HG02840 (cell line): ENCODE results near the gene SUB1.

Experiments used
- ATAC-seq: cut with Tn5 transposase; IDR thresholded peaks from one replicate; pipeline ENCODE4 v1.9.1; 2021; ENCODE audit warnings: mild to moderate bottlenecking, moderate library complexity, moderate number of reproducible peaks; ENCODE audit not compliant: unreplicated experiment, low FRiP score

Gene SUB1

DNA sequence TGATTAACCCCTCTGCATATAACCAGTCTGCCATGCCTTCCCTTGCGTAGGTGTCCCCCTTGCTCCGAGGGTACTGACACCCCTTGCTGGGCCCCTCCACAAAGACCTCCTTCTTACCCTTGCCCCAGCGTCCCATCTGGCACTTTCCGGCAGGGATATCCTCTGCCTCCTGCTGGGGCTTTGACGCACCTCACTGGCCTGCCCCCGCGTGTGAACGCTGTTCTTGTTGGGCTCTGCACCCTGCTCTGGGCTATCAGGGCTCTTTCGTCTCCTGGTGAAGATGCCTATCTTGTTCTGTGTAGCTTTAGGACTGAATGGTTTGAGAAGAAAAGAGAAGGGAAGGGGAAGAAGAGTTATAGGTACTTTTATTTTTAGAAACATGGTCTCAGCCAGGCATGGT lies 53.0 kb downstream of the SUB1 start:
- no peak for ATAC-seq

DNA sequence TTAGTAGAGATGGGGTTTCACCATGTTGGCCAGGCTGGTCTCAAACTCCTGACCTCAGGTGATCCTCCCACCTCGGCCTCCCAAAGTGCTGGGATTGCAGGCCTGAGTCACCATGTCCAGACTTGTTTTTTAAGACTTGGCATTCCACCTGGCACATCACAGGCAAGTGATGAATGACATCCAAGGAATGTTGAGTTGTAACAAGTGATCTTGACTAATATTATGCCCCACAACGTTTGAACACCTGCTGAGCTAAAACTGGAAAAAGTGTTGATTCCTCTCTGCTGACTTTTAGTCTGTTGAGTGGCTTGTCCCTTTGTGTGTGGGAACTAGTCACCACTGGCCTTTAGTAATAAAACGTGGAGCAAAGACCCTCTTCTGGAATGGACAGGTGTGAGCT lies 54.6 kb downstream of the SUB1 start:
- ATAC-seq, result no peak

- no peak for ATAC-seq
These were observed 57.1 kb downstream of the SUB1 start for GRCh38 chr5:32642276-32643002.

DNA sequence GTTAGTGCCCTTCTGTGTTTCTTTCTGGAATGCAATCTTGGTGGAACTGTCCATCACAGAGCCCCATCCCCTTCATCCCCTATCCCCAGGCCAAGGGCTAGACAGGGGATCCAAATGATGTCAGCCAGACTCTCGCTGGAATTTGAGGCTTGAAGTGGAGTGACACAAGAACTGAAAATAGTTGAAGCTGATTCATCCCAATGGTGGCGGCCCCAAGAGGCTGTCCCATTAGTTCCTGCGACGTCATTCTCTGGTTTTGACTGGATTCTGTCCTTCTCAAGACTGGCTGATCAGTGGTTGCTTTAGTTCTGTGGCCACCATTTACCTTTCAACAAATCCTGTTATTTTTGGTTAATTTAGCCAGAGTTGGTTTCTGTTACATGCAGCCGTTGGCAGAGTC lies 59.9 kb downstream of the SUB1 start:
- no peak for ATAC-seq

DNA sequence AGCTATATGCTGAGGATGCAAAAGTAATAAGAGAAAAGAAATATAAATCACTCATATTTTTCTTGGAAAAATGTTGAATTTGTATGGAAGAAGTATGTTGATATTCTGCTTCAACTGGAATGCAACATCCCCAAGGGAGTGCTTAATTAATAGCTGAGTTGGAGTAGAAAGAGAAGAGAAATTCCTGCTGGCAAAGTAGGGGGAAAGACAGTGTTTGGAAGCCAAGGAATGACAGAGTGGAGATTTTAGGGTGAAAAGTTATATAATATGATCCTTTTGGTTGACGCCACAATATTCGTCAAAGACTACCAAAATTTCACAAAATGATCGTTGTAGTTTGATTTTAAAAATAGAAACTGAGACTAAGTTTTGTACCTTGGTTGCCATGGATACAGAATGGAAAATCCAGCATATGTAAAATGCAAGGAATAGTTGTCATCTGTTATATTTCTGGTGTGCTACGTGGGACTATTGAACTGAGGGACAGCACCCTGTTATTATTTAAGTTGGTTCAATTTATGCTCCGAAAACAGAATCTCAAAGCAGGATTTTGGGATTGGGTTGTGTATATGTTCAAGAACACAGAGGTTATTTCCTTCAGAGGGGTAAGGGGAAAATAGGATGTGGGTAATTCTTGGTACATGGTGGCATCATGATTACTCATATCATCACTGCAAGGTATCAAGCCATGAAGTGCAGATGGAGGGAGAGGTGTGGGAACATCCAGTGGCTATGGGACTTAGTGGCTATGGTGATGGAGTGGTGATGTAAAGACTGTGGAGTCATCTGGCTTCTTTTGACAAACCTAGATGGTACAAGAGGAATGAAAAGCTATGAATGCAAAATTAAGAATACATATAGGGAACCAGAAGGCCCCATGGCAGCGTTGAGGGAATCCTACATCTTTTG lies 61.0 kb downstream of the SUB1 start:
- no peak for ATAC-seq

DNA sequence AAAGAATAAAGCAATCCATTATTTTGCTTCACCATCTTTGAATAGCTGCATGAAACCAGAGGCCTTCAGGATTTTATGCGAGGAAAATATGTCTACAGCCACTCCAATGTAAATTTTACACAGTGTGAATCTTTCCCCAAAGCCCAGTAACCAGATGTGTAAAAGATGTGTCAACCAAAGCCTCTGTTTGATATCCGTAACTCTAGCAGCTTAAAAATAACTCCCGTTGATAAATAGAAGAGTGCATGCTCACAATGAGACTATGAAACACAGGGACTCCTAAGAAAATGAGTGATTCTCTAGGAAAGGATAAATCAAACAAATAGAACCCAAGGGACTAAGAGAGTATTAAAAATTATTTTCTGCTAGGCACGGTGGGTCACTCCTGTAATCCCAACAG lies 65.7 kb downstream of the SUB1 start:
- no peak for ATAC-seq

GRCh38 chr5:32651638-32652037 lies 66.3 kb downstream of the SUB1 start:
- no peak for ATAC-seq
